Immature natural killer cell (primary cell): ENCODE measurements around the gene IGFBP1. TPM values are rescaled to one million over a fixed set of nuclear protein-coding genes. Genes with fewer than 3 reads are reported as not detected.
"Not testable (repeated sequence)": the region's sequence is repeated elsewhere in the genome, so short reads cannot be mapped to it uniquely, and the experiment has no call there.

Experiments used
- DNase-seq, 3 donors: peaks; one replicate each; pipeline ENCODE4 v3.0.0; 2022; ENCODE audit warnings: mixed read lengths in 1 of 3
- H3K27ac Mint-ChIP-seq, 6 donors: one replicate each; pipeline ENCODE4 v1.8.0; 2020; ENCODE audit warnings: mixed read lengths in 6 of 6, mild to moderate bottlenecking in 5 of 6, inconsistent platforms in 4 of 6, moderate library complexity in 3 of 6
- H3K27me3 Mint-ChIP-seq, 3 donors: one replicate each; pipeline ENCODE4 v1.8.0; 2020 to 2021; ENCODE audit warnings: low read depth in 3 of 3, mild to moderate bottlenecking in 3 of 3, mixed read lengths in 3 of 3, moderate library complexity in 3 of 3, inconsistent platforms in 1 of 3
- H3K36me3 Mint-ChIP-seq, 3 donors: one replicate each; pipeline ENCODE4 v1.8.0; 2020; ENCODE audit warnings: mixed read lengths in 3 of 3, inconsistent platforms in 2 of 3, mild to moderate bottlenecking in 2 of 3
- H3K4me1 Mint-ChIP-seq, 2 donors: one replicate each; pipeline ENCODE4 v1.8.0; 2020; ENCODE audit warnings: inconsistent platforms in 2 of 2, mild to moderate bottlenecking in 2 of 2, mixed read lengths in 2 of 2, moderate library complexity in 1 of 2
- H3K4me3 Mint-ChIP-seq, 5 donors: one replicate each; pipeline ENCODE4 v1.8.0; 2020; ENCODE audit warnings: mild to moderate bottlenecking in 5 of 5, mixed read lengths in 5 of 5, inconsistent platforms in 3 of 5, moderate library complexity in 3 of 5
- H3K9me3 Mint-ChIP-seq, 6 donors: one replicate each; pipeline ENCODE4 v1.8.0; 2020; ENCODE audit warnings: mild to moderate bottlenecking in 6 of 6, mixed read lengths in 6 of 6, inconsistent platforms in 4 of 6, moderate library complexity in 3 of 6
- polyA plus RNA-seq, 3 donors: library from polyadenylated mRNA; unstranded; fragments of 300-500 nt; fragmentation: Illumina TruSeq; gene quantifications; one replicate each; pipeline ENCODE4 v1.2.3, GENCODE V29; 2021

Gene IGFBP1
- not detected for polyA plus RNA-seq

- H3K36me3 Mint-ChIP-seq: no peaks in the 10 kb centered on the region
- peaks cover 5 to 32% (median 8%) of the 10 kb centered on the region in 3 donors for H3K27me3 Mint-ChIP-seq
- H3K4me3 Mint-ChIP-seq: no peak within 1 kb of the TSS
- no peak within 1 kb of the TSS for H3K27ac Mint-ChIP-seq
- no peaks in the 10 kb centered on the region for H3K4me1 Mint-ChIP-seq
- DNase-seq: no peak
- no peaks in the 10 kb centered on the region for H3K9me3 Mint-ChIP-seq
Observed at GRCh38 chr7:45888185-45888992, at the start of gene IGFBP1. TSS of gene IGFBP1 (plus strand) at chr7:45888488. CDS start at chr7:45888653, 165 bp downstream.

- H3K36me3 Mint-ChIP-seq, H3K4me1 Mint-ChIP-seq, H3K4me3 Mint-ChIP-seq, DNase-seq, H3K27me3 Mint-ChIP-seq, H3K27ac Mint-ChIP-seq, H3K9me3 Mint-ChIP-seq: not testable (repeated sequence)
Observed at GRCh38 chr7:45838852-45839251, 49.4 kb upstream of the IGFBP1 start.

- not testable (repeated sequence) for H3K27me3 Mint-ChIP-seq, H3K4me3 Mint-ChIP-seq, H3K36me3 Mint-ChIP-seq, H3K27ac Mint-ChIP-seq, DNase-seq, H3K9me3 Mint-ChIP-seq, H3K4me1 Mint-ChIP-seq
Observed at GRCh38 chr7:45841926-45842717, 46.2 kb upstream of the IGFBP1 start.

GRCh38 chr7:45846536-45846935 is 41.8 kb upstream of the IGFBP1 start:
- DNase-seq, H3K4me3 Mint-ChIP-seq, H3K27me3 Mint-ChIP-seq, H3K9me3 Mint-ChIP-seq, H3K27ac Mint-ChIP-seq, H3K4me1 Mint-ChIP-seq, H3K36me3 Mint-ChIP-seq: not testable (repeated sequence)

- not testable (repeated sequence) for H3K27ac Mint-ChIP-seq, H3K36me3 Mint-ChIP-seq
Observed at GRCh38 chr7:45848734-45849133, 39.6 kb upstream of the IGFBP1 start.

GRCh38 chr7:45852984-45853383 is 35.3 kb upstream of the IGFBP1 start:
- H3K36me3 Mint-ChIP-seq, H3K27ac Mint-ChIP-seq, H3K9me3 Mint-ChIP-seq, H3K4me1 Mint-ChIP-seq, H3K4me3 Mint-ChIP-seq, DNase-seq: not testable (repeated sequence)
- peaks cover 0 to 14% (median 6%) of the 10 kb centered on the region in 3 donors for H3K27me3 Mint-ChIP-seq

More at GRCh38 chr7:45848734-45849133, 39.6 kb upstream of the IGFBP1 start:
- not testable (repeated sequence) for DNase-seq, H3K4me1 Mint-ChIP-seq, H3K4me3 Mint-ChIP-seq, H3K9me3 Mint-ChIP-seq, H3K27me3 Mint-ChIP-seq

- not testable (repeated sequence) for H3K9me3 Mint-ChIP-seq, H3K4me3 Mint-ChIP-seq, H3K36me3 Mint-ChIP-seq, H3K27ac Mint-ChIP-seq, DNase-seq, H3K4me1 Mint-ChIP-seq
- H3K27me3 Mint-ChIP-seq: peaks cover 0 to 14% (median 6%) of the 10 kb centered on the region in 3 donors
Observed at GRCh38 chr7:45853491-45853890, 34.8 kb upstream of the IGFBP1 start.

- not testable (repeated sequence) for H3K4me3 Mint-ChIP-seq, DNase-seq, H3K27ac Mint-ChIP-seq, H3K4me1 Mint-ChIP-seq, H3K9me3 Mint-ChIP-seq, H3K36me3 Mint-ChIP-seq
- H3K27me3 Mint-ChIP-seq: peaks cover 0 to 17% (median 6%) of the 10 kb centered on the region in 3 donors
Observed at GRCh38 chr7:45855680-45856079, 32.6 kb upstream of the IGFBP1 start.

GRCh38 chr7:45856888-45857287 is 31.4 kb upstream of the IGFBP1 start:
- H3K4me3 Mint-ChIP-seq, H3K27ac Mint-ChIP-seq, H3K9me3 Mint-ChIP-seq, H3K36me3 Mint-ChIP-seq, H3K4me1 Mint-ChIP-seq, DNase-seq: not testable (repeated sequence)
- peaks cover 0 to 14% (median 6%) of the 10 kb centered on the region in 3 donors for H3K27me3 Mint-ChIP-seq

- H3K27me3 Mint-ChIP-seq: peaks cover 0 to 5% (median 2%) of the 10 kb centered on the region in 3 donors
- no peak for DNase-seq
- H3K36me3 Mint-ChIP-seq: no peaks in the 10 kb centered on the region
- H3K4me1 Mint-ChIP-seq: no peaks in the 10 kb centered on the region
- no peak overlapping the region for H3K27ac Mint-ChIP-seq
- H3K9me3 Mint-ChIP-seq: no peaks in the 10 kb centered on the region
- no peak overlapping the region for H3K4me3 Mint-ChIP-seq
Observed at GRCh38 chr7:45863715-45864114, 24.6 kb upstream of the IGFBP1 start.

- peaks cover 0 to 2% (median 2%) of the 10 kb centered on the region in 3 donors for H3K27me3 Mint-ChIP-seq
- no peaks in the 10 kb centered on the region for H3K4me1 Mint-ChIP-seq
- no peaks in the 10 kb centered on the region for H3K36me3 Mint-ChIP-seq
- H3K9me3 Mint-ChIP-seq: no peaks in the 10 kb centered on the region
- no peak for DNase-seq
- no peak overlapping the region for H3K4me3 Mint-ChIP-seq
- H3K27ac Mint-ChIP-seq: no peak overlapping the region
Observed at GRCh38 chr7:45865594-45866410, 22.5 kb upstream of the IGFBP1 start.

- Mint-ChIP-seq H3K9me3 (no peaks in the 10 kb centered on the region), H3K27me3 (peaks cover 0 to 6% (median 2%) of the 10 kb centered on the region in 3 donors), H3K4me1 (no peaks in the 10 kb centered on the region), H3K27ac (no peak overlapping the region), H3K4me3 (no peak overlapping the region), H3K36me3 (no peaks in the 10 kb centered on the region)
- no peak for DNase-seq
Observed at GRCh38 chr7:45867471-45867870, 20.8 kb upstream of the IGFBP1 start.

GRCh38 chr7:45869426-45869825 is 18.9 kb upstream of the IGFBP1 start:
- DNase-seq: no peak
- H3K36me3 Mint-ChIP-seq: no peaks in the 10 kb centered on the region
- no peaks in the 10 kb centered on the region for H3K4me1 Mint-ChIP-seq
- no peak overlapping the region for H3K4me3 Mint-ChIP-seq
- H3K27ac Mint-ChIP-seq: no peak overlapping the region
- H3K9me3 Mint-ChIP-seq: no peaks in the 10 kb centered on the region
- peaks cover 0 to 3% (median 2%) of the 10 kb centered on the region in 3 donors for H3K27me3 Mint-ChIP-seq
